SK-N-SH (cell line): Measurements from ENCODE around the gene PIGM. TPM values are rescaled to one million over a fixed set of nuclear protein-coding genes. Genes with fewer than 3 reads are reported as not detected.

Experiments used
- MAX ChIP-seq: IDR thresholded peaks from 2 replicates; pipeline ENCODE4 v1.4.0; 2012; ENCODE audit warnings: low read depth
- USF2 ChIP-seq: fragments of 150-350 bp; IDR thresholded peaks from 2 replicates; pipeline ENCODE4 v1.6.1; 2017; ENCODE audit warnings: antibody characterized with exemption, low read length, low read depth, borderline replicate concordance
- polyA plus RNA-seq, 3 experiments: library from polyadenylated mRNA; depleted of rRNA; stranded (reverse); fragments of >200 nt; gene quantifications; 2 replicates each; pipeline ENCODE4 v1.2.3, GENCODE V29; 2012

Gene PIGM
- polyA plus RNA-seq, 1 of the 3 experiments (the other 2 are of a cell fraction): 4.0 TPM

GRCh38 chr1:159977364-159978106 lies 54.3 kb downstream of the PIGM start (continued):
- TF ChIP-seq MAX (no peak), USF2 (no peak)

Other genes starting within 250 kb of the PIGM start
- gene FCRL6, start 229.6 kb downstream of the PIGM start, polyA plus RNA-seq (2012; rRNA removed): not detected in 2 replicates
- not detected in 2 replicates for gene SLAMF8, start 205.1 kb downstream of the PIGM start, polyA plus RNA-seq (2012; rRNA removed)
- not detected in 2 replicates for gene VSIG8, start 169.3 kb downstream of the PIGM start, polyA plus RNA-seq (2012; rRNA removed)
- gene CFAP45, start 131.8 kb downstream of the PIGM start, polyA plus RNA-seq (2012; rRNA removed): 0.57 and 0.74 TPM in 2 replicates
- 625 and 646 TPM in 2 replicates for gene TAGLN2, start 106.5 kb downstream of the PIGM start, polyA plus RNA-seq (2012; rRNA removed)
- gene IGSF9, start 86.4 kb downstream of the PIGM start, polyA plus RNA-seq (2012; rRNA removed): 0.86 and 2.4 TPM in 2 replicates
- 0.12 and 0.19 TPM in 2 replicates for gene SLAMF9, start 77.8 kb downstream of the PIGM start, polyA plus RNA-seq (2012; rRNA removed)
- 0.03 TPM in 1 of 2 replicates, not detected in the other for gene KCNJ10, start 38.2 kb upstream of the PIGM start, polyA plus RNA-seq (2012; rRNA removed)
- 0.02 and 0.05 TPM in 2 replicates for gene KCNJ9, start 49.5 kb upstream of the PIGM start, polyA plus RNA-seq (2012; rRNA removed)
- 67.9 and 70.7 TPM in 2 replicates for gene IGSF8, start 66.6 kb upstream of the PIGM start, polyA plus RNA-seq (2012; rRNA removed)
- gene ATP1A2, start 83.8 kb upstream of the PIGM start, polyA plus RNA-seq (2012; rRNA removed): 0.07 and 0.10 TPM in 2 replicates
- gene ATP1A4, start 119.6 kb upstream of the PIGM start, polyA plus RNA-seq (2012; rRNA removed): not detected in 2 replicates
- 0.08 and 0.18 TPM in 2 replicates for gene CASQ1, start 158.6 kb upstream of the PIGM start, polyA plus RNA-seq (2012; rRNA removed)
- gene PEA15, start 173.4 kb upstream of the PIGM start, polyA plus RNA-seq (2012; rRNA removed): 322 and 382 TPM in 2 replicates
- gene DCAF8, start 230.6 kb upstream of the PIGM start, polyA plus RNA-seq (2012; rRNA removed): 108 and 150 TPM in 2 replicates